NCI-H2029 treated with DMSO at 0.1 percent for 48 hours (cell line): ENCODE results near the gene PC.
A peak's percentile ranks its signal among the peaks of the same experiment; 100 is the strongest.

Source experiments
- DNase-seq: peaks from one replicate; lab custom pipeline; 2025; lab: John Stamatoyannopoulos, UW

PC gene

GRCh38 chr11:66912361-66912760 lies 45.8 kb downstream of the PC start:
- DNase-seq: no peak

- no peak for DNase-seq
Measured at GRCh38 chr11:66910669-66911068, 47.5 kb downstream of the PC start.

- no peak for DNase-seq
Measured at GRCh38 chr11:66910016-66910415, 48.2 kb downstream of the PC start.

- no peak for DNase-seq
Measured at GRCh38 chr11:66909181-66909580, 49.0 kb downstream of the PC start.

- no peak for DNase-seq
Measured at GRCh38 chr11:66907751-66908630, 50.2 kb downstream of the PC start.

GRCh38 chr11:66906061-66906733 lies 52.0 kb downstream of the PC start:
- DNase-seq: no peak

- DNase-seq: no peak
Measured at GRCh38 chr11:66905631-66906030, 52.6 kb downstream of the PC start.

- peak; percentile 21 for DNase-seq
Measured at GRCh38 chr11:66904981-66905521, 53.1 kb downstream of the PC start.

GRCh38 chr11:66904561-66904960 lies 53.6 kb downstream of the PC start:
- no peak for DNase-seq

- DNase-seq: no peak
Measured at GRCh38 chr11:66904055-66904454, 54.1 kb downstream of the PC start.

GRCh38 chr11:66902486-66903177 lies 55.6 kb downstream of the PC start:
- no peak for DNase-seq

- DNase-seq: no peak
Measured at GRCh38 chr11:66901964-66902390, 56.2 kb downstream of the PC start.

GRCh38 chr11:66894141-66894540 lies 64.0 kb downstream of the PC start:
- DNase-seq: no peak

- DNase-seq: no peak
Measured at GRCh38 chr11:66892911-66893310, 65.3 kb downstream of the PC start.

GRCh38 chr11:66891851-66892660 lies 66.1 kb downstream of the PC start:
- no peak for DNase-seq

- no peak for DNase-seq
Measured at GRCh38 chr11:66889960-66890359, 68.2 kb downstream of the PC start.

GRCh38 chr11:66888282-66888681 lies 69.9 kb downstream of the PC start:
- no peak for DNase-seq

GRCh38 chr11:66887526-66887925 lies 70.7 kb downstream of the PC start:
- DNase-seq: no peak

GRCh38 chr11:66886671-66887221 lies 71.4 kb downstream of the PC start:
- no peak for DNase-seq

- DNase-seq: no peak
Measured at GRCh38 chr11:66885950-66886440, 72.2 kb downstream of the PC start.

GRCh38 chr11:66885469-66885868 lies 72.7 kb downstream of the PC start:
- no peak for DNase-seq
